PC-9 (cell line): ENCODE data around the gene DLG2. TPM values are rescaled to one million over a fixed set of nuclear protein-coding genes. Genes with fewer than 3 reads are reported as not detected.

Source experiments
- BruUV-seq: library from RNA; stranded (reverse); fragments of 400-500 nt; replicated peaks from 2 replicates; lab custom pipeline; 2021; lab: Mats Ljungman, UMichigan
- CTCF ChIA-PET: fragments of 300-600 bp; sonication (Branson Sonifier 250); formaldehyde crosslinking; loops from one replicate; lab custom pipeline; 2022; ENCODE audit warnings: antibody characterized with exemption; lab: Charles Lee
- POLR2A ChIA-PET: fragments of 300-600 bp; sonication (Branson Sonifier 250); formaldehyde crosslinking; loops from one replicate; lab custom pipeline; 2022; ENCODE audit warnings: antibody characterized with exemption; ENCODE audit not compliant: unreplicated experiment; lab: Charles Lee
- DNase-seq, 2 experiments: peaks; one replicate each; pipeline versions ENCODE4 v3.0.0 to v3.0.0-alpha.2; 2015 to 2022; ENCODE audit warnings: mixed read lengths in 1 of 2
- H2AFZ ChIP-seq: fragments of 200-600 bp; sonication (generic); 2 replicates; pipeline ENCODE4 v1.8.1; 2017; ENCODE audit warnings: antibody characterized with exemption
- H3F3A ChIP-seq: fragments of 200-600 bp; sonication (generic); 2 replicates; pipeline ENCODE4 v1.8.1; 2017; ENCODE audit warnings: antibody characterized with exemption, mild to moderate bottlenecking, low read depth; ENCODE audit not compliant: insufficient read depth
- H3K27ac ChIP-seq: fragments of 200-600 bp; sonication (generic); 2 replicates; pipeline ENCODE4 v1.6.1; 2016; ENCODE audit warnings: mixed run types
- H3K27me3 ChIP-seq: fragments of 200-600 bp; sonication (generic); 2 replicates; pipeline ENCODE4 v1.6.1; 2016; ENCODE audit warnings: low read depth, mixed run types; ENCODE audit not compliant: insufficient read depth
- H3K36me3 ChIP-seq: fragments of 200-600 bp; sonication (generic); 2 replicates; pipeline ENCODE4 v1.6.1; 2016; ENCODE audit warnings: low read depth, mixed run types
- H3K4me1 ChIP-seq: fragments of 200-600 bp; sonication (generic); replicated peaks from 2 replicates; pipeline ENCODE4 v1.6.1; 2016; ENCODE audit warnings: mixed run types; ENCODE audit not compliant: insufficient read depth
- H3K4me2 ChIP-seq: fragments of 200-600 bp; sonication (generic); 2 replicates; pipeline ENCODE4 v1.6.1; 2017; ENCODE audit warnings: mixed run types
- H3K4me3 ChIP-seq: fragments of 200-600 bp; sonication (generic); 2 replicates; pipeline ENCODE4 v1.6.1; 2016; ENCODE audit warnings: mixed run types
- H3K79me2 ChIP-seq: fragments of 200-600 bp; sonication (generic); 2 replicates; pipeline ENCODE4 v1.6.1; 2017; ENCODE audit warnings: low read depth, mixed run types
- H3K9me2 ChIP-seq: fragments of 200-600 bp; sonication (generic); 2 replicates; pipeline ENCODE4 v1.8.1; 2017; ENCODE audit warnings: mild to moderate bottlenecking; ENCODE audit not compliant: insufficient read depth
- H3K9me3 ChIP-seq: fragments of 200-600 bp; sonication (generic); 2 replicates; pipeline ENCODE4 v1.8.1; 2016; ENCODE audit warnings: low read depth; ENCODE audit not compliant: insufficient read depth
- H4K20me1 ChIP-seq: fragments of 200-600 bp; sonication (generic); 2 replicates; pipeline ENCODE4 v1.8.1; 2017; ENCODE audit not compliant: insufficient read depth
- CTCF ChIP-seq: fragments of 200-600 bp; sonication (generic); conservative IDR thresholded peaks from 2 replicates; pipeline ENCODE4 v1.6.1; 2017; ENCODE audit warnings: mixed run types, antibody characterized with exemption, mild to moderate bottlenecking, moderate library complexity
- EZH2 ChIP-seq: fragments of 200-600 bp; sonication (generic); IDR thresholded peaks from 2 replicates; pipeline ENCODE4 v1.8.0; 2017; ENCODE audit warnings: antibody characterized with exemption, low read depth
- intact Hi-C: fragments of 100-400 bp; cut with micrococcal nuclease; formaldehyde crosslinking; loops from one replicate; pipeline ENCODE4 v1.10.0; 2022; ENCODE audit not compliant: unreplicated experiment
- total RNA-seq: library from RNA; stranded (reverse); gene quantifications from 2 replicates; pipeline ENCODE4 v1.2.3, GENCODE V29; 2021

DLG2 gene
- total RNA-seq, 1 experiment from 2014 or later: 6.4 TPM

- intact Hi-C loops: no loop called here
- Histone ChIP-seq H3K9me2 (no peaks in the 10 kb centered on the region), H3K4me3 (no peak overlapping the region), H3K27ac (no peak overlapping the region), H3F3A (no peaks in the 10 kb centered on the region), H3K4me1 (no peaks in the 10 kb centered on the region), H3K27me3 (no peaks in the 10 kb centered on the region), H4K20me1 (no peaks in the 10 kb centered on the region), H3K4me2 (no peak overlapping the region), H3K79me2 (no peaks in the 10 kb centered on the region), H3K9me3 (no peaks in the 10 kb centered on the region), H3K36me3 (no peaks in the 10 kb centered on the region), H2AFZ (no peak overlapping the region)
- CTCF ChIA-PET: no interaction called here
- BruUV-seq: no TSS peak
- no peak for DNase-seq
- TF ChIP-seq CTCF (no peak), EZH2 (no peak)
- POLR2A ChIA-PET: no interaction called here
These were observed 92.3 kb downstream of the DLG2 start for GRCh38 chr11:85534806-85535205.

GRCh38 chr11:85531191-85531897 is 95.8 kb downstream of the DLG2 start:
- no peak overlapping the region for H3K4me3 ChIP-seq
- TF ChIP-seq CTCF: no peak
- no peak for TF ChIP-seq EZH2
- no peaks in the 10 kb centered on the region for H3K79me2 ChIP-seq
- no peak overlapping the region for H3K27ac ChIP-seq
- no peaks in the 10 kb centered on the region for H4K20me1 ChIP-seq
- H2AFZ ChIP-seq: no peak overlapping the region
- H3K27me3 ChIP-seq: no peaks in the 10 kb centered on the region
- DNase-seq: no peak
- H3K9me2 ChIP-seq: no peaks in the 10 kb centered on the region
- H3K9me3 ChIP-seq: no peaks in the 10 kb centered on the region
- ChIA-PET POLR2A (no interaction called here), CTCF (no interaction called here)
- no peaks in the 10 kb centered on the region for H3F3A ChIP-seq
- H3K4me1 ChIP-seq: no peaks in the 10 kb centered on the region
- H3K36me3 ChIP-seq: no peaks in the 10 kb centered on the region
- no peak overlapping the region for H3K4me2 ChIP-seq
- intact Hi-C loops: no loop called here
- BruUV-seq: no TSS peak

GRCh38 chr11:85530634-85531033 is 96.5 kb downstream of the DLG2 start:
- no peak overlapping the region for H3K4me2 ChIP-seq
- DNase-seq: no peak
- TF ChIP-seq EZH2: no peak
- TF ChIP-seq CTCF: no peak
- no peaks in the 10 kb centered on the region for H3K36me3 ChIP-seq
- BruUV-seq: no TSS peak
- POLR2A ChIA-PET: interaction anchor here (0.7 kb wide), 1 partner anchor 972 kb away, joined by 3 read pairs; no protein-coding TSS in a partner anchor
- H3K9me3 ChIP-seq: no peaks in the 10 kb centered on the region
- no peaks in the 10 kb centered on the region for H3K79me2 ChIP-seq
- intact Hi-C loops: no loop called here
- H3K9me2 ChIP-seq: no peaks in the 10 kb centered on the region
- no peaks in the 10 kb centered on the region for H4K20me1 ChIP-seq
- H3F3A ChIP-seq: no peaks in the 10 kb centered on the region
- no peaks in the 10 kb centered on the region for H3K27me3 ChIP-seq
- CTCF ChIA-PET: no interaction called here
- H3K4me3 ChIP-seq: no peak overlapping the region
- no peak overlapping the region for H2AFZ ChIP-seq
- no peaks in the 10 kb centered on the region for H3K4me1 ChIP-seq
- no peak overlapping the region for H3K27ac ChIP-seq
